ENCODE data around the gene DSCAM. TPM values are rescaled to one million over a fixed set of nuclear protein-coding genes. Genes with fewer than 3 reads are reported as not detected.

Gene DSCAM
- total RNA-seq, 4 donors from 2014 or later: 0.19 TPM; not detected in 3

- no peaks in the 10 kb centered on the region for H3K27me3 ChIP-seq
- H3K4me3 ChIP-seq: no peak overlapping the region
- TF ChIP-seq CTCF (IDR thresholded peaks at IDR 0.05) (no peak), POLR2A (IDR thresholded peaks at IDR 0.05) (no peak)
- H3K27ac ChIP-seq: no peak overlapping the region
- H3K36me3 ChIP-seq: no peaks in the 10 kb centered on the region
- no peaks in the 10 kb centered on the region for H3K9me3 ChIP-seq
- DNase-seq: no peak
- H3K4me1 ChIP-seq: no peaks in the 10 kb centered on the region
Measured at GRCh38 chr21:40788635-40789034, 58.3 kb downstream of the DSCAM start.

DNA sequence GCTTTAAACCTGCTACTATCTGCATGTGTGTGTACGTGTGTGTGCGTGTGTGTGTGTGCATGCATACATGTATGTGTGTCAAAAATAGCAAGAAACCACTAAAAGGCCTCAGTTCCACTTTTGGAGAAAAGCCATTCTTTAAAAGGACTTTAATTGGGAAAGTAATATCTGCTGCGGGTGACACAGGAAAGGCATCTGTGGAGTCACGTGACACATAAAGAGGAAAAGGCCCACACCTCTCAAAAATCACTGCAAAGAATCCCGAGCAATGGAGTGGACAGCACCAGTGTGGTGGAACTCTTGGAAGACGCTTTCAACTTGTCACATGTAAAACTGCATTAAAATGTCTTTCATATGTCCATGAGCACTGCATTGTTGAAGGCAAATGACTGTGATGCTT, 63.6 kb downstream of the DSCAM start:
- no peak for DNase-seq
- Histone ChIP-seq H3K4me1 (no peaks in the 10 kb centered on the region), H3K4me3 (no peak overlapping the region)

DNA sequence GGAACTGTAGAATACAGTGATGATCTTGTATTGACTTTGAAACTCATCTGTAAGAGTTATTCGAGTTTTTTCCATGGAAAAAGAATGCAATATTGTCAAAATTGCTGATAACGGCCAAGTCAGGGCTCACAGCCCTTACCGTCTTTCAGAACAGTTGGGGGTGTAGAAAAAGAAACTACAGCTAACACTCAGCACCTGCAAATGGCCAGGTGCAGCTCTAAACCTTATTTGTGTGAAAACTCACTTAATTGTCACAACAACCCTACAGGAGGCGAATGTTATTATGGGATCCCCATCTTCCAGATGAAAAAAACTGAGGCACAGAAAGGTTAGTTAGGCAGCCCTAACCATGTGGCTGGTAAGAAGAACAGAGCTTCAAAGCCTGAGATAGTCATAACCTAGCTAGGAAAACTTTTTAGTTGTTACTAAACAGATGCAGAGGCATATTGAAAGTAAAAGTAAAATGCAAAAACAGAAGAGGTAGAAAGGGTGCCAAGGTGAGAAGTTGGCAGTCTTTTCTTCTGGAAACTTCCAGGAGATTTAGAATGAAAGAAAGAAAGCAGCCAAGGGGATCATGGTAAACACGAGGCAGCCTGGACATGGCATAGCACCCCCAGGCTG, 76.4 kb downstream of the DSCAM start:
- Histone ChIP-seq H3K27ac (no peak overlapping the region), H3K4me1 (no peaks in the 10 kb centered on the region), H3K9me3 (no peaks in the 10 kb centered on the region), H3K27me3 (no peaks in the 10 kb centered on the region), H3K4me3 (no peak overlapping the region), H3K36me3 (no peaks in the 10 kb centered on the region)
- TF ChIP-seq CTCF (IDR thresholded peaks at IDR 0.05): no peak
- no peak for TF ChIP-seq POLR2A (IDR thresholded peaks at IDR 0.05)
- no peak for DNase-seq

More for the DNA sequence above, 63.6 kb downstream of the DSCAM start:
- Histone ChIP-seq H3K27me3 (no peaks in the 10 kb centered on the region), H3K36me3 (no peaks in the 10 kb centered on the region), H3K27ac (no peak overlapping the region), H3K9me3 (no peaks in the 10 kb centered on the region)
- TF ChIP-seq POLR2A (IDR thresholded peaks at IDR 0.05) (no peak), CTCF (IDR thresholded peaks at IDR 0.05) (no peak)

GRCh38 chr21:40769231-40769630, 77.7 kb downstream of the DSCAM start:
- no peaks in the 10 kb centered on the region for H3K36me3 ChIP-seq
- no peaks in the 10 kb centered on the region for H3K4me1 ChIP-seq
- H3K9me3 ChIP-seq: no peaks in the 10 kb centered on the region
- no peak overlapping the region for H3K27ac ChIP-seq
- no peak overlapping the region for H3K4me3 ChIP-seq
- no peaks in the 10 kb centered on the region for H3K27me3 ChIP-seq
- TF ChIP-seq POLR2A (IDR thresholded peaks at IDR 0.05): no peak
- TF ChIP-seq CTCF (IDR thresholded peaks at IDR 0.05): no peak
- DNase-seq: no peak

- no peaks in the 10 kb centered on the region for H3K27me3 ChIP-seq
- no peaks in the 10 kb centered on the region for H3K9me3 ChIP-seq
- no peak overlapping the region for H3K4me3 ChIP-seq
- no peak for TF ChIP-seq POLR2A (IDR thresholded peaks at IDR 0.05)
- TF ChIP-seq CTCF (IDR thresholded peaks at IDR 0.05): no peak
- H3K27ac ChIP-seq: no peak overlapping the region
- H3K4me1 ChIP-seq: no peaks in the 10 kb centered on the region
- no peaks in the 10 kb centered on the region for H3K36me3 ChIP-seq
- no peak for DNase-seq
Measured at GRCh38 chr21:40768056-40768455, 78.9 kb downstream of the DSCAM start.

GRCh38 chr21:40766381-40766780, 80.6 kb downstream of the DSCAM start:
- Histone ChIP-seq H3K27me3 (no peaks in the 10 kb centered on the region), H3K27ac (no peak overlapping the region), H3K9me3 (no peaks in the 10 kb centered on the region), H3K4me1 (no peaks in the 10 kb centered on the region), H3K4me3 (no peak overlapping the region), H3K36me3 (no peaks in the 10 kb centered on the region)
- no peak for DNase-seq
- TF ChIP-seq CTCF (IDR thresholded peaks at IDR 0.05) (no peak), POLR2A (IDR thresholded peaks at IDR 0.05) (no peak)

All from Peyer's patch (tissue), 4 donors.